HG03045 (cell line): ENCODE measurements around the gene IL17F.
A peak's percentile ranks its signal among the peaks of the same experiment; 100 is the strongest.
"Not testable (repeated sequence)": the region's sequence is repeated elsewhere in the genome, so short reads cannot be mapped to it uniquely, and the experiment has no call there.

Source experiments
- ATAC-seq: cut with Tn5 transposase; IDR thresholded peaks from one replicate; pipeline ENCODE4 v1.9.1; 2021; ENCODE audit warnings: mild to moderate bottlenecking, moderate library complexity; ENCODE audit not compliant: unreplicated experiment

The IL17F gene

DNA sequence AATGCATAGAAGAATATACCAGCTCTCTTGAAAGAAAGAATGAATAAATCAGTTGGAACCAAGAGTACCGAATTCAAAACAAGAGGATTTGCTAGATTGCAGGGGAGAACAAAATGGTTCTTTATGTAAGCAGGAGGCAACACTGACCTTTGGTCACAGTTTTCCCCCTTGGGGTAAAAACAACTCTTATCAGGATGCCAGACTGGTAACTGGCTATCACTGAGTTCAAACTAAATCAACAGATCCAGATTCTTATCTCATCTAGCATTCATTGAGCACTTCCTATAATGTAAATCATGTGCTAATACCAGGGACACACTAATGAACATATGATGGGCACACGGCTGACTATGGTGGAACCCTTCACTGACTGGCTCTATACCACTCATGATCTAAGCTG, 4.8 kb upstream of the IL17F start:
- no peak for ATAC-seq

DNA sequence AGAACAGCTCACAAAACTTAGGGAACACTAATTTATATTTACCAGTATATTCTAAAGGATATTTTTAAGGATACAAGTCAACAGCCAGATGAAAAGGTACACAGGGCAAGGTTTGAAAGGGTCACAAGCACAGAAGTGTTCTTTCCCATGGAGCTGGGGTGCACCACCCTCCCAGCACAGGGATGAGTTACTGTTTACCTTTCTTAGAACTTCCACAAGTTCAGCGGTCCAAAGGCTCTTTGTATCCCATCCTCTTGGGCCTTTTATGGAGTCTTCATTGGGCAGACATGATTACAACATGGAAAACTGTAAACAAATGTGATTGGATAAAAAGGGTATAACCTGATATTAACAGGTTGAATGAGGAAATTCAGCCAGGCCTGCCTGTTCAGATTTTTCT, 1.1 kb upstream of the IL17F start:
- ATAC-seq: no peak

DNA sequence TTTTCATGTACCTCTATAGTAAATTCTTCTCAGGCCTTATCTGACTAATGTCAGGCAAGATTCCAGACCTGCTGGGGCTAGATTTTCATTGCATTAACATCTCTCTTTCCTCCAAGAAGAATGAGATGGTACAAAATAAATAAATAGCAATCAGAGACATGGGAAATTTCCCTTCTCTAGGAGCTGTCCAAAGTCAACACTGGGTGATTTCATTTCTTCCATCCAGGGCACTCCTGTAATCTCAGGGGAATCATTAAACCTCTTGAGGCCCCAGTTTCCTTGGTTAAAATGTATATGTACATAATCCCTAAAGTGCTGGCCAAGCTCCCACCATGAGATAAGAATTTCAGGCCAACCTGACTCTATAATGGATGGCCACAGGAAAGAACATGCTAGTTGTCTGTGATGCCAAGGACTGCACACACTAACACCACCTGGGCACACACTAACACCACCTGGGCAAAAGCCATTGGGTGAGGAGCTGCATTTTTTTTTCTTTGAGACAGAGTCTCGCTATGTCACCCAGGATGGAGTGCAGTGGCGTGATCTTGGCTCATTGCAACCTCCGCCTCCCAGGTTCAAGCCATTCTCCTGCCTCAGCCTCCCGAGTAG, 912 bp downstream of the IL17F start:
- no peak for ATAC-seq

DNA sequence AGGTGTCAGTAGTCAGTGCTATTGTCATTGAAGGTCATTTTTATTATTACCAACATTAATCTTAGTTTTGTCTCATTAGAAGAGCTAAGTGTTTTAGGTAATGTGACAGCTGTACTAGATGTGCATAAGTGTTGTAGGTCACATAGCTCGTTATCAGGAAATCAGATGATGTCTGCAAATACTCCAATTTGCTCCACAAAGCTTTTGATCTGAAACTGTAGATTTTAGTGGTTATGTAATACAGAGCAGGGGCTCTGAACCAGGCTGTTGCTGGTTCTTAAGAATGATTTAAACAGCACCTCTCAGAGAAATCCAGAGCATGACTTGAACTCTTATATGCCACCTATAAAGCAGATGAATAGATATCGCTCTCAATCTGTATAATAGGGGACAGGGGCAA, 2.5 kb downstream of the IL17F start:
- ATAC-seq: no peak

DNA sequence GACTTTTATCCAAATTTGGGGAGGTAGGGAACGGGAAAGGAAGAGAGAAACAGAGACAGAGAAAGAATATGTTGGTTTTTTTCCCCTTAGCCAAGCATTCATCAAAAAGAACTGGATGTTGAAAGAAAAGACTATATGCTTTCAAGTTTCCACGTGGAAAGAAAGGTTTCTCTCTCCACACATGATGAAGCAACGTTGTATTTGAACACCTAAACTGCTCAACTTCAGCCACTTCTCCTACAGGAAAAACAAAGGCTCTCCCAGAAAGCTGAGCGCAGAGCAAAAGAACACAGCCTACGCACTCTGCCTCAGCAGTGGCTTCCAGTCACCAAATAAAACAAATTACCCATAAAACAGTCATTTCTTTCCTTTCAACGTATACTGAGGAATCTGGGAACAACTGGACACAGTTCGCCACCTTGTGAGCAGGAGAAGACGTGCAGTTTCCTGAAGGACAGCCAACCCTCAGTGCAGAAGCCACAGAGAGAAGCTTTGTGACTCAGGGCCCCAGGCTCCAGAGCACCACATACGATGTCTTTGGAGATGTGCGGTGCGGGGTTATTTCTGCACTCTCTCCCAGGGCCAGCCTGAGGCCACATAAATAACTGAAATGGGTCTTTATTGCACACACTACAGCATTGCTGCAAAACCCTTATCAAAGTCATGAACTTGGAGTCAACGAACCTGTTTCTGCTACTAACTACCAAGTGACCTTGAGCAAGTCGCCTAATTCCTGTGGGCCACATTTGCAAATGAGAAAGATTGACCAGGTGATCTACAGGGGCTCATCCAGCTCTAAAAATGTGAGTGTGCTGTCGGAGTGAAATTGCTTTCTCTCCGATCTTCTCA, 10.1 kb downstream of the IL17F start:
- ATAC-seq: no peak

DNA sequence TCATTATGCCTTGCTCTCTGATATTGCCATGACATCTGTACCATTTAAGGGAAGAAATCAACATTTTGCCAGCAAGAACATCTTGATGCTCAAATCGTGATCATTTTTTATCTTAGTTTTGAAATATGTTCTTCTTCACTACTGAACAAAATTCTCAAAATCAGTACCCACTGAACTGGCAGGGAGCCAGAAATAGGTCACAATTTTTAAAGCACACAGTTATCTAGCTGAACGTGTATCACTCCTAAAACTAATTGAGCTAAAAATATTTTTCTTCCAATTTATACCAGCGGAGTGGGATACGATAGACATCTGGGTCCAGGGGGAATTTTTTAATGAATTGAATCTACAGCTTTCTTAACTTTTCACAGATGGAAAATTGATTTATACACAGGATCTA, 11.3 kb downstream of the IL17F start:
- no peak for ATAC-seq

DNA sequence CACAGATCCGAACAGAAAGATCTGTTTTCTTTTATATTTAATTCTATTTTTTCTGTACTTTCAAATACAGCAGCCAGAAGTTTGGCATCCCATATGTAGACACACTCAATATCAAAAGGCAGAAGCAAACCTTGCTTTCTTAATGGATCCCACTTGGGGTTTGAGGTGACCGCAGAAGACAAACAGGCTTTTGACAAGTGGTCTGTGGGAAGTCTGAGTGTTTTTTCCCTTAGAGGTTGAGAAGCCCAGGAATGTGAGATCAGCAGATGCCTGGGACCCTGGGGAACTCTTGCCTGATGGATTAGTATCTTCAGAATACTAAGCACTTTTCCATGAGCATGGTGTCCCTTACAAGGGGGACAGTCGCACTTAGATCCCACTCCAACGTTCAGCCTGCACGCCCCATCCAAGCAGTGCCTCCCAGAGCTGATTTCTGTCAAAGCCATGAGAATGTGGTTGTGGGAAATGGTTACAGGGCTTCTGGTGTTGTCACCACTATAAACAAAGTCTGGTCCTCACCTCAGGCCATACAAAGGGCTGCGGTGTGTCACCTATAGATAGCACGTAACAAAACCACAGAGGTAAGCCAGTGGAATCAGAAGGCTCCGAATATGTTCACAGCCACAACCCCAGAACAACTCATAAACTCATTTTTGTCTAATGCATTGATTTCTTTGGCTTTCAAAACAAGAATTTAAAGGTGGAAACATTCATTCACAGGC, 12.7 kb downstream of the IL17F start:
- ATAC-seq: no peak

DNA sequence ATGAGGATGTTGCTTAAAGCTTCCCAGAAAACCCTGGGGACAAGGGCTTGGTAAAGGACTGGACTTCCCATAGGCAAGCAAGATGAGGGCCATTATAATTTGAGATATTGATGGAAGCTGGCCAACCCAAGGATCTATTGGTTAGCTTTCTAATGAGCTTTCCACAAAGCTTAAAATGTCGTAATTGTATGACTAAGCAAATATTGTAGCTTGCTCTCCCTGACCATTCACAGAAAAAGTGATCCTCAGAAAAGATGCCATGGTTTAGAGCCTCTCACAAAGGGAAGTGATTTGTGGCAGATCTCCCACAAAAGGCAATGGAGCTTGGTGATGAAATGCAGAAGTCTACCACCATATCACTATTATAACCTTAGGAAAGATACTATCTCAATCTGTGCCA, 13.6 kb downstream of the IL17F start:
- ATAC-seq: no peak

DNA sequence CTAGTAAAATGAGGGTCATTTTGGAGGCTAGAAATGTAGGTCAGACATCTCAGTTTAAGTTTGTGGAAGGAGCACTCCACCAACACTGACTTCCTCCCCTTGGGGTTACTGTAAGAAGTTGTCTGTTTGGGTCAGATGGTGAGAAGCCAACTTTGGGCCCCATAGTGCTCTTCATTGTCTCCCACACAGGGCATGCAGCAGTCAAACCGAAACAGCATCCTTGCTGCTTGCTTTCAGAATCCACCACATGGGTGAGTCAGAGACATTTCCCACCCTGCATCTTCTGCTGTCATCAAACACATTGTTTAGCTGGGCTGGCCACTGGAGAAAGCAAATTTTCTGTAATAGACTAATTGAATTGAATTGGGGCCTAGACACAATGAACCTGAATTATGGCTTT, 16.8 kb downstream of the IL17F start:
- ATAC-seq: peak; percentile 100

DNA sequence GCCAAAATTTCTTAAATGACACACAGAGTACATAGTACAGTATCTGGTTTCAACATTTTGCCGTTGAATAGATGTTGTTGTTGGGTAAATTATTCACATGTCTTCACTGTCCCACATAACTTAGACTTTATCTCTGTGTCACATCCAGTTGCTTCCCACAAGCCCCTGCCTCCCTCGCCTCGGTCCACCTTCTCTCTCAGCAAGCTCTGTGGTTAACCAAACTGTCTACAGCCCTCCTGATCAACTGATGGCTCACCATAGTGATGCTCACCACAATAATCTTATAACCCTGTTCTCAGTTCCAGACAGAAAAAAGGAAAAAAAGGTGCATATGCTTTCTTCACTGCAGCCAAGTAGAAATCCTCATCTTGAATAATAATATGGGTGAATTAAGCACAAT, 23.0 kb downstream of the IL17F start:
- ATAC-seq: no peak

DNA sequence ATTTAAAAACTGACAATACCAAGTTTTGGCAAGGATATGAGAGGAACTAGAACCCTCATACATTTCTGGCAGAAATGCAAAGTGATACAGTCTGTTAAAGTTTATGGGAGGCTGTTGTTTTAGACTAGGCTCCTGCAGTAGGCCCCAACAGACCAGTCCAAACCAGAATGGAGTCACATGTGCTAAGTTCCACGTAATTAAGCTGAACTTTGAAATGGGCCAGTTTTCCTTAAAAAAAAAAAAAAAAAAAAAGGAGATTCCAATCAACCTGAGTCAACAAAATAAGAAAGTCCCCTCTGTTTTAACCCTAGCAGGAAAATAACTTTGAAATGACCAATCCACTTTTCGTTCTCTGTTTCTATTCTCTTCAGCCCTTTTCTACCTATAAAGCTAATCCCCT, 26.5 kb downstream of the IL17F start:
- no peak for ATAC-seq

DNA sequence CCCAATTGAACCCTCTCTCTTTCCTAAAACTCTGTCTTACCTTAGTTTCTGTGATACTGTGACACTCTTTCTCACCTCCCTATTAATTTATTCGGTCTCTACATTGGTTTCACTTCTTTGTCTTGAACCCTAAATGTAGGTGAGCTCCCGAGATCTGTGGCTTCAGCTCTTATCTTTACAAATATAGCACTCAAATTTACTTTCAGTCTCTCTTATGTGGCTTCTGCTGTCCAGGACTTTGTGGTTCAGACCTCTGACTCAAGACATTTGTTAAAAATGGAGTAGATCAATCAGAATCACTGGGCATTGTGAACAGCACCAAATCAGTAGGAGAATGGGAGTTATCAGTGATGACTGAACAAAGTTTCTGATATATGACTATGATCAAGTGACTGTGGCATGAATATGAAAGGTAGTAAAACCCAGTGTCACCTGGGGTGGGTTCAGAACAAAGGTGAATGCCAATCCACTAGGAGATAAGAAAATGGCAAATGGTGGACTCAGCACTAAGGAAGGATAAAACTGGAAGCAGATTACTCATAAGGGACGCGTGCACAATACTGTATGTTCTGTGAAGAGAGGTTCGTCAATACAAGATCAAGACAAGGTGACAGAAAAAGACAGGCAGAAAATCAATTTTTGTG, 27.2 kb downstream of the IL17F start:
- ATAC-seq: no peak

DNA sequence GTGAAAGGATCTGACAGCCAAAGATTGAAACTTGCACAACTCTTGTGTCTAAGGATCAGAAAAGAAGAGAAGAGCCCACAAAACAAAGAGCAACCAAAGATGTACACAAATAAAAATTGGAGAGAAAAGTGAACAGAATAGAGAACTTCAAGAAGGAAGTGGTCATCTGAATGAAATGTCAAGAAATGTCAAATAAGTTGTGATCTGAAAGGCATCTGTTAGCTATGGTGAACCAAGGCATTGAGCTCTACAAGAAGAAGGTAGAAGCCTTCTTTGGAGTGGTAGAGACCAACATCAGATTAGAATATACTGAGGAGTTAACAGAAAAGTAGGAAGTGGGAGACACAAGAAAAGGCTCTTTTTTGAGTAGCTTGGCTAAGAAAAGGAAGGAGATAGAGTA, 28.5 kb downstream of the IL17F start:
- no peak for ATAC-seq

DNA sequence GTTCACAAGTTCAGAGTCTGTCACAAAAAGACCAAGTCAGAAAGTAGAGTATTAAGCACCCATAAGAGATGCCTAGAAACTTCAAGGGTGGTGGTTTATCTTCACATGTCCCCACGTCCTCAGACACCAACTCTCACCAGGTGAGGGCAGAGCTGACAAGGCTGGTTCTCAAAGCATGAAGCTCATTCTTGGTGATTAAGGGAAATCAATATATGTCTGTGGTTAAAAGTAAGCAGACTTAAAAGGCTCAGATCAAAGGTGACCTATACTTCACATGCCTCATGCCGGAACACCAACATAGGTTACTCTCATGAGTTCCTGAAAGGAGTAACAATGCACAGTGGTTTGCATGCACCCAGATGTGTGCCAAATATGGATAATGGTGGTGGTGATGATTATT, 31.2 kb downstream of the IL17F start:
- no peak for ATAC-seq

DNA sequence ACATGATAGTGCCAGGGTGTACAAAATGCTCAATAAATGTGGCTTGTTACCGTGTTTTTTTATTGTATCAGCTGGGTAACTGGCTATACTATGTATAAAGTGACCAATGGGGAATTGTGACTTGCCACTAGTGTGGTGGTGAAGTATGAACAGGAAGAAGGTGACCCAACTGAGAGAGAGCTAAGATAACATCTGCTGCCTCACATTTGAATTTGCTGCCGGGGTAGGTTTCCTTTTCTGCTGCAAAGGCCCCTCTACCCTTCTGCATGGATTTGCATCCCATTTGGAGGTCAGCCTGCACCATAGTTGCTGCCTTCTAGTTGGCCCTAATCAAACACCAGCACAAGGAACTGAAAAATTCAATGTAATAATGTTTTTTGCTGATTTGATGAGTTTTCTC, 34.1 kb downstream of the IL17F start:
- ATAC-seq: peak; percentile 85

DNA sequence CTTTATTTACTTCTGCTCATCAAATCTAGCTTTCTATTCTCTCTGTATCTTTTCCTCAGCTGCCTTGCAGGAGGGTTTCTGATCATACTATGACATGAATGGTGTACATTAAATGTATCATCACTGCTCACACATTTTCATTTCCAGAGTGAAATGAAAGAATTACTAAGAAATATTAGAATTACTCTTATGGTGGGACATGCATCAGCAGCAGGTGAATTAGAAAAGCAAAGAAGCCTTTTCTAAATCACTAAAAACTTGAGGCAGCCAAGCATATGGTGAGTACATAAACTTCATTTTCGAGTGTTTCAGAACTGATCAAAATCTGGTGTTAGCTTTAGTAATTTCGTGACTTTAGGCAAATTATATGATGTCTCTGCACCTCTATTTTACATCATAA, 34.5 kb downstream of the IL17F start:
- peak; percentile 38 for ATAC-seq

DNA sequence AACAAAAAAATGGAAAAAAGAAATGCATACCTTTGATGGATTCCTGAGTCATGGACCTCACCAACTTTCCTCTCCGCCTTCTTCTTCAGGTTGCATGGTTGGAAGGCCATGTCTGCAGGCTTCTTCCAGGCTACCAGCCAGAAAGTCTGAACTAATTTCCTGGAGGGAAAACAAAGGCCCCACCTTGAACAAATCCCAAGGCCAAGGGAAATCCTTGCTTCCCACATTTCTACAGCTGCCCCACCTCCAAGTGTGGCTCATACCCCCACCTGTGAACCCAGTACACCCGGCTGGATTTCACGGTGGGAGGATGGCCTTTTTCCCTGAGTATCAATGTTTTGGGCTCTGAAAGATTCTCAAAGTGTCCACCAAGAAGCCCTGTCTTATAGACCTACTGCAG, 35.7 kb downstream of the IL17F start:
- ATAC-seq: no peak

DNA sequence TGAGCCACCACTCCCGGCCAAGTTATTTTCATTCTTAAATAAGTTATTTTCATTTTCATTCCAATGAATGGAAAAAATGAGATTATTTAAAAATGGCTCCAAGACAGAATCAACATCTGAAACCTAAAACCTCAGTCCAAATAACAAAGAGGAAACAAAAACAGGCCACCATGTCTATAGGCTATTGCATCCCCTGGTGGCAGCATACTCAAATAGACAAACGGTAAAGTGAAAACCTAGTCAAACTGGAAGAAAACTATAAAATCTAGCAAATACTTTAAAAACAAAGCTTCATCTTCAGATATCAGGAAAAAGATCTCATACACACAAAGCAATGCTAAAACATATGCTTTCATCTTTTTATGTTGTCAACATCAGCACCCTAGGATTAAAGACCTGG, 37.2 kb downstream of the IL17F start:
- no peak for ATAC-seq

DNA sequence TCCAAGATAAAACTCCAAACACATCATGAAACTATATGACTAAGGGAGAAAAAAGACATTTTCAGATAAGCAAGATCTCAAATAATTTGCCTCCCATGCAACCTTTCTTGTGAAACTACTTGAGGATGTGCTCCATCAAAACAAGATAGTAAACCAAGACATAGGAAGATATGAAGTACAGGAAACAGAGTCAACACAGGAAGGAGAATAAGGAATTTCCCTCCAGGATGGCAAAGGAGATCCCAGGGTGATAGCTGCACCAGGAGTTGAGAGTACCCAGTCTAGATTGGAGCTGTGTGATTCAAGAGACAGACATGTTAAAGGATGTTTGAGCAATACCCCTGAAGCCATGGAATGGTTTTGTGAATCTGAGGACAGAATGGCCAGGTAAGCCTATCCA, 42.8 kb downstream of the IL17F start:
- no peak for ATAC-seq

DNA sequence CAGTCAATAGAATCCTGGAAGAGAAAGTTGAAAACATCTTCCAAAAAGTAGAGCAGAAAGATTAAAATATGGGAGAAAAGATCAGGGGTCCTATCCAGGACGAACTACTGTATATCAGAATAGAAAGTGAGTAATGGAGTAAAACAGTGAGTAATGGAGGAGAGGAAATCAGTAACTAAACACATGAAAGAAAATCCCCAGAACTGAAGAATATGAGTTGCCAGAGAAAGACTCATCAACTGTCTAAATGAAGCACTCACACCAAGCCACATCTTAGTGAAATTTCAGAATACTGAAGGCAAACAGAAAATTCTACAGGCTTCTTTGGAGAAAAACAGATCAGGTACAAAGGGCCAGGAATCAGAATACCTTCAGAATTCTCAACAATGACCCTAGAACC, 43.3 kb downstream of the IL17F start:
- no peak for ATAC-seq

DNA sequence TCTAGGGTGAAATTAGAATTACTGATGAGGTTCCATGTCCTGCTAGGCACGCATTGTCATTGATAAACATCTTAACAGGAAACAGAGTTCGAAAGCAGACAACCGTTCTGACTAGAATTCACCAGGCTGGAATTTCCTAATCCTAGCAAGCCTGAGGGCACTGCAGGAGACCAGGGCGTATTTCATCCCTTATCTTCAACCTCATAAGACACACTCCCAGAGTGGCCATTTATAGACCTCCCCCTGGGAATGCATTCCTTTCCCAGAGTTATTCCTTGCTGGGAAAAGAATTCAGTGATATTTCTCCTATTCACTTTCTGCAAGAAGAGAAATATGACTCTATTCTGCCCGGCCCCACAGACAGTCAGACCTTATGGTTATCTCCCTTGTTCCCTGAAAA, 44.2 kb downstream of the IL17F start:
- not testable (repeated sequence) for ATAC-seq

DNA sequence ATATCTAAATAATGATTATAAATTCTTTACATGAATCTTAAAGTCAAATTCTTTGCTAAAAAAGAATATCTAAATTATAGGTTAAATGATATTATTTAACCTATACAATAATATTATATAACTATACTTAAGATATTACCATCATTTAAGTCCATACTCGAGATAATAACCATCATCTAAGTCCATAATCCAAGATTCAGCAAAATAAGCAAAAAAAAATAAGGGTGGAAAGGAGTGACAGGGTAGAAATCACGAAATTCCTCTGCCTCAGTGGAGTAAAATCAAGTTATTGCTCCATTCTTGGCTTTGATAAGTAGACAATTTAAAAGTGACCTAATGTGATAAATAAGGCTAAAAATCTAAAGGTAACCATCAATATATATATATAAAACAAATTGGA, 48.4 kb downstream of the IL17F start:
- no peak for ATAC-seq
